Subcutaneous abdominal adipose tissue (tissue), 5 donors: Measurements from ENCODE around the gene ZFP36.
"Not testable (repeated sequence)": the region's sequence is repeated elsewhere in the genome, so short reads cannot be mapped to it uniquely, and the experiment has no call there.

Experiments
- H3K27ac ChIP-seq: one replicate; pipeline ENCODE4 v1.7.0; 2013; ENCODE audit warnings: low read depth, mild to moderate bottlenecking, inconsistent platforms, low read length, moderate library complexity
- H3K27me3 ChIP-seq, 5 donors: one replicate each; pipeline ENCODE4 v1.7.0; 2013; ENCODE audit warnings: low read length in 5 of 5, inconsistent platforms in 1 of 5; ENCODE audit not compliant: control insufficient read depth in 5 of 5, insufficient read depth in 4 of 5
- H3K36me3 ChIP-seq, 5 donors: one replicate each; pipeline ENCODE4 v1.7.0; 2013; ENCODE audit warnings: low read length in 5 of 5; ENCODE audit not compliant: control insufficient read depth in 5 of 5, insufficient read depth in 5 of 5
- H3K4me1 ChIP-seq, 5 donors: one replicate each; pipeline ENCODE4 v1.7.0; 2013; ENCODE audit warnings: low read length in 5 of 5, mild to moderate bottlenecking in 3 of 5, moderate library complexity in 1 of 5; ENCODE audit not compliant: control insufficient read depth in 5 of 5, insufficient read depth in 5 of 5
- H3K4me3 ChIP-seq, 5 donors: one replicate each; pipeline ENCODE4 v1.7.0; 2013; ENCODE audit warnings: low read length in 5 of 5, low read depth in 1 of 5
- H3K9ac ChIP-seq, 5 donors: one replicate each; pipeline ENCODE4 v1.7.0; 2013; ENCODE audit warnings: low read length in 5 of 5, mild to moderate bottlenecking in 4 of 5, moderate library complexity in 3 of 5
- H3K9me3 ChIP-seq, 5 donors: one replicate each; pipeline ENCODE4 v1.7.0; 2013; ENCODE audit warnings: low read length in 5 of 5; ENCODE audit not compliant: control insufficient read depth in 5 of 5
- donor health status: healthy.
- donor health status: healthy.
- donor health status: healthy.
- donor health status: healthy.
- donor health status: healthy.

ZFP36 gene

GRCh38 chr19:39372047-39372802, 34.4 kb upstream of the ZFP36 start:
- peak overlapping the region; percentile 16 to 26 (median 23) for H3K4me3 ChIP-seq

GRCh38 chr19:39372941-39373340, 33.7 kb upstream of the ZFP36 start:
- no peaks in the 10 kb centered on the region for H3K9me3 ChIP-seq
- peaks cover 17 to 34% (median 19%) of the 10 kb centered on the region in 5 donors for H3K4me1 ChIP-seq
- peak overlapping the region in 4 of 5 donors; percentile 13 to 26 (median 22) for H3K4me3 ChIP-seq
- H3K27ac ChIP-seq, result peak overlapping the region; percentile 88
- no peaks in the 10 kb centered on the region for H3K27me3 ChIP-seq
- H3K9ac ChIP-seq, result peak overlapping the region; percentile 15 to 55 (median 35)
- peaks cover 17 to 65% (median 59%) of the 10 kb centered on the region in 5 donors for H3K36me3 ChIP-seq

More at GRCh38 chr19:39372047-39372802, 34.4 kb upstream of the ZFP36 start:
- H3K9ac ChIP-seq, result peak overlapping the region; percentile 15 to 55 (median 35)
- H3K27me3 ChIP-seq, result no peaks in the 10 kb centered on the region
- peaks cover 16 to 58% (median 52%) of the 10 kb centered on the region in 5 donors for H3K36me3 ChIP-seq
- H3K27ac ChIP-seq, result peak overlapping the region; percentile 88
- no peaks in the 10 kb centered on the region for H3K9me3 ChIP-seq
- H3K4me1 ChIP-seq, result peaks cover 15 to 28% (median 19%) of the 10 kb centered on the region in 5 donors

- Histone ChIP-seq H3K4me3 (no peak overlapping the region), H3K27ac (no peak overlapping the region), H3K4me1 (peaks cover 17 to 31% (median 19%) of the 10 kb centered on the region in 5 donors), H3K9me3 (no peaks in the 10 kb centered on the region), H3K27me3 (no peaks in the 10 kb centered on the region), H3K36me3 (peaks cover 8 to 66% (median 66%) of the 10 kb centered on the region in 5 donors), H3K9ac (no peak overlapping the region)
Observed at GRCh38 chr19:39375929-39376328, 30.7 kb upstream of the ZFP36 start.

GRCh38 chr19:39377373-39378362, 29.0 kb upstream of the ZFP36 start:
- H3K27me3 ChIP-seq, result no peaks in the 10 kb centered on the region

GRCh38 chr19:39379366-39379765, 27.3 kb upstream of the ZFP36 start:
- H3K9me3 ChIP-seq, H3K4me3 ChIP-seq, H3K27ac ChIP-seq, H3K9ac ChIP-seq, H3K27me3 ChIP-seq: not testable (repeated sequence)
- H3K36me3 ChIP-seq, result peaks cover 14 to 97% (median 92%) of the 10 kb centered on the region in 5 donors
- peaks cover 0 to 11% (median 0%) of the 10 kb centered on the region in 5 donors for H3K4me1 ChIP-seq

More at GRCh38 chr19:39377373-39378362, 29.0 kb upstream of the ZFP36 start:
- peaks cover 8 to 21% (median 9%) of the 10 kb centered on the region in 5 donors for H3K4me1 ChIP-seq
- H3K4me3 ChIP-seq, result no peak overlapping the region
- peaks cover 14 to 80% (median 79%) of the 10 kb centered on the region in 5 donors for H3K36me3 ChIP-seq
- no peak overlapping the region for H3K27ac ChIP-seq
- peak overlapping the region in 1 of 5 donors; percentile 23 for H3K9ac ChIP-seq
- no peaks in the 10 kb centered on the region for H3K9me3 ChIP-seq

GRCh38 chr19:39379865-39380396, 26.7 kb upstream of the ZFP36 start:
- Histone ChIP-seq H3K36me3 (peaks cover 14 to 96% (median 93%) of the 10 kb centered on the region in 5 donors), H3K4me1 (peaks cover 0 to 11% (median 0%) of the 10 kb centered on the region in 5 donors), H3K27ac (no peak overlapping the region), H3K9me3 (no peaks in the 10 kb centered on the region), H3K27me3 (no peaks in the 10 kb centered on the region), H3K4me3 (no peak overlapping the region), H3K9ac (no peak overlapping the region)

- Histone ChIP-seq H3K9me3 (no peaks in the 10 kb centered on the region), H3K4me1 (peaks cover 0 to 11% (median 0%) of the 10 kb centered on the region in 5 donors), H3K27ac (no peak overlapping the region), H3K27me3 (no peaks in the 10 kb centered on the region), H3K9ac (no peak overlapping the region), H3K36me3 (peaks cover 14 to 97% (median 94%) of the 10 kb centered on the region in 5 donors), H3K4me3 (no peak overlapping the region)
Observed at GRCh38 chr19:39380521-39381502, 25.8 kb upstream of the ZFP36 start.

GRCh38 chr19:39381910-39382611, 24.6 kb upstream of the ZFP36 start:
- Histone ChIP-seq H3K9me3 (no peaks in the 10 kb centered on the region), H3K27ac (no peak overlapping the region), H3K36me3 (peaks cover 15 to 97% (median 94%) of the 10 kb centered on the region in 5 donors), H3K27me3 (no peaks in the 10 kb centered on the region), H3K4me1 (peaks cover 0 to 11% (median 0%) of the 10 kb centered on the region in 5 donors), H3K4me3 (no peak overlapping the region), H3K9ac (no peak overlapping the region)
